Erythroblast (primary cell): Measurements from ENCODE around the gene NDUFAF5.

Experiments used
- DNase-seq, 2 experiments: peaks; one replicate each; lab custom pipeline; 2025; lab: John Stamatoyannopoulos, UW
- GATA1 ChIP-seq: IDR thresholded peaks from 2 replicates; pipeline ENCODE4 v1.6.1; 2011; ENCODE audit warnings: low read depth, mild to moderate bottlenecking, control low read depth, low read length, moderate library complexity
- POLR2A ChIP-seq: IDR thresholded peaks from 2 replicates; pipeline ENCODE4 v1.6.1; 2011; ENCODE audit warnings: mild to moderate bottlenecking, low read length

NDUFAF5 gene

DNA sequence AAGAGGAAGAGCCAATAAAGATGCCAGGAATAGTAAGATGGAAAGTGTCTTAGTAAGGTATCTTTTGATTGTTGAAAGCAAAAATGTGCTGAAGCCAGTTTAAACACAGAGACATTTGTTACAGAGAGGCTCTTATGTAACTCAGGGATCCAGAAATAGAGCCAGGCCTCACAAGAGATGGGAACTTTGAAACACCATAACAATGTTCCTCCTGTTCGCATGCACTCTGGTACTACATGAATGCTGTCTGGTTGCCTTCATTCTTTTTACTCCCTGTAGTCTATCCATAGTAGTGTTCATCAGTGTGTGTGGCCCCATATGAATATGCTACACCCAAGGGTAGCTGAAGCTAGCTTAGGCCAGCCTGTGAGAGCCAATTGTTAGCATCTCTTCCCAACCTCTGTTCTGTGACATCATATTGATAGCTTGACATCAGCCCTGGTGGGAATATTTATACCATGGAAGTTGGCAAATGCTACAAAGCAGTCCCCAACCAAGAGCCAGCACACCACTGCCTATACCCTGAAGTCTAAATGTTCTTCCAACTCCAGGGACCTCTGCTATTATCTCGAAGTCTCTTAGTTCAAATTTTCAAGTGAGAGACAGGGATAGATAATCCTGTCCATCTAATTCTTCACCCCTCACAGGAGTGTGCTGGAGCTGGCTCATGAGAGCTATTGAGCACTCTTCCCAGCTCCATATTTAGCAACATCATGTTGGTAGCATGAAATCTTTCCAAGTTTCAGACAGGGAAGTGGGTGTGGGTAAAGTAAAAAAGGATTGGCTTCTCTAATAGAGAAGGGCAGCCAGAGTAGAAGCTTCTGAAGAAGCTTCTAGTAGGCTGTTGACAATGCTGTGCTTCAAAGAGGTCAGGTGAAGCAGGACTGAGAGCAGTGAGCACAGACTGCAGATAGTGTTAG lies 7.0 kb downstream of the NDUFAF5 start:
- TF ChIP-seq POLR2A, result no peak
- no peak for TF ChIP-seq GATA1
- DNase-seq, result no peak

DNA sequence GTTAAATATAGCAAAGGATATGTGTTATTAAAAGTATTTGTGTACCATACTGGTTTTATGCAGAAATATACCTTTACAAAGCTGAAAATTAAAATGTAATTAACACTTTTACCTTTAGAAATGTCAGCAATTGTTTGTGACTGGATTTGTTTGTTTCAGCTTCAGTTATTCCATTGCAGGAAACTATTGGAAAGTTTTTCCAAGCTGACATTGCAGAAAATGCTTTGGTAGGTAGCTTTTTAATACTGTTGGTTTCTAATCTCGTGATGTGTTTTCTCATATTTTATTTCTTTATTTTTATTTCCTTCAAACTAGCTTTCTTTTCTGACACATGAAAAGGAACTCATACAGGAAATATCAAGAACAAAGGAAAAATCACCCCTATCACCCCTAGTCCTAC lies 8.2 kb downstream of the NDUFAF5 start:
- no peak for TF ChIP-seq POLR2A
- no peak for TF ChIP-seq GATA1
- DNase-seq, result no peak

DNA sequence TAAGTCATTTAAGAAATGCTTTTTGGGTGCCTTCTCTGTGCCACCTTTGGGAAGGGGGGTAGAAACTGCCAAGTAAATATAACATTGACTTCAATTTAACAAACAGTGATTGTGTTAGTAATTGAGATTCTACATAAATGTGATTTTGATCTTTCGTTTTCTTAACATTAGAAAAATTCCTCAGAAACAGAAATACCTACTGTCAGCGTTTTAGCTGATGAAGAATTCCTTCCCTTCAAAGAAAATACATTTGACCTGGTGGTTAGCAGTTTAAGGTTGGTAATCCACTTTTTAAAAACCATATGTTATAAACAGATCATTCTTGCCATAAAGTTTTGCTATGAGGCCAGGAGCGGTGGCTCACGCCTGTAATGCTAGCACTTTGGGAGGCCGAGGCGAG lies 9.8 kb downstream of the NDUFAF5 start:
- TF ChIP-seq GATA1 (no peak), POLR2A (no peak)
- no peak for DNase-seq

DNA sequence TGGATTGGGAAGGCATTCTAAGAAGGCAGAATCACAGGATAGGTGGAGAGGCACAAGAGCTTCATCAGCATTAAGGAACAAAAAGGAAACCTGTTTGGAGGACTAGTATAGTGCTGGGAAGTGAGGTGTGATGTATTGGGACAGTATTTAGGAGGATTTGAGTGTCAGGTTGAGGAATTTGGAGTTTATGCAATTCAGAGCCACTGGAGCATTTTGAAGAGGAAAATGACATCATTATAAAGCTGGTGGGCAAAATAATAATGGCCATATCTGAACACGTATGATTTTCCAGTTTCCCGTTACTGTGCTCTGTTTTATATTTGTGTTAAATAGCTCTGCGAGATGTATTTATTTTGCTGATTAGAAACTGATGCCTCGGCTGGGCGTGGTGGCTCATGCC lies 14.2 kb downstream of the NDUFAF5 start:
- TF ChIP-seq POLR2A (no peak), GATA1 (no peak)
- no peak for DNase-seq

DNA sequence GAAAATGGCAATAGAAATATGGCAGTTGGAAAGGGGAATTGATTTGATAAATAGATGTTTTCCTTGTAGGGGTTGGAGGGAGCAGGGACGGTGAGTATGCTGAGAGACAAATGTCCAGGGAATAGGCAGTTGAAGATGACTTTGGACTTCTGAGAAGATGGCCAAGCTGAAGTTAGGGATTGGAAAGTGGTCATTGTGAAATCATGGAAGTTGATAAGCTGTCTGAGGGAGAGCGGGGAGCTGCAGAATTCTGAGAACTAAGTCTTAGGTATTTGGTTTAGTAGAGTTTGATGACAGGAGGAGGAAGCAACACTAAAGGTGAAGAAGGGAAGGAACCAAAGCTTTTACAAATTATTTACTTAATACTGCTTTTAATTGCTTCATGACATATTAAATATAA lies 15.1 kb downstream of the NDUFAF5 start:
- TF ChIP-seq POLR2A, result no peak
- TF ChIP-seq GATA1, result no peak
- no peak for DNase-seq

DNA sequence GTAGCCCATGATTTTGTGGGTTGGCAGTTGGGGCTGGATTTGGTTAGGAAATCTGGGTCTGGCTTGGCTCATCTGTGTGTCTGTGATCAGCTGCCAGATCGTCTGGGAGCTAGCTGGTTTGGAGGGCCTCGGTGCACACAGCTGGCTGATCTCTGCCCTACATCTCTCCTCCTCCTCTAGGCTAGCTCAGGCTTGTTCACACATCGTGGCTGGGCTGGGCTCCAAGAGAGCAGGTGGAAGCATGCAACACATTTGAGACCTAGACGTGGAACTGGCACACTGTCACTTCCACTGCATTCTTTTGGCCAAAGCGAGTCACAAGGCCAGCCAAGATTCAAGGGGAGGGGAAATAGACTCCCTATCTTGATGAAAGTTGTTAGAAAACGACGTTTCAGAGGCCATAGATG lies 15.9 kb downstream of the NDUFAF5 start:
- DNase-seq, result no peak

DNA sequence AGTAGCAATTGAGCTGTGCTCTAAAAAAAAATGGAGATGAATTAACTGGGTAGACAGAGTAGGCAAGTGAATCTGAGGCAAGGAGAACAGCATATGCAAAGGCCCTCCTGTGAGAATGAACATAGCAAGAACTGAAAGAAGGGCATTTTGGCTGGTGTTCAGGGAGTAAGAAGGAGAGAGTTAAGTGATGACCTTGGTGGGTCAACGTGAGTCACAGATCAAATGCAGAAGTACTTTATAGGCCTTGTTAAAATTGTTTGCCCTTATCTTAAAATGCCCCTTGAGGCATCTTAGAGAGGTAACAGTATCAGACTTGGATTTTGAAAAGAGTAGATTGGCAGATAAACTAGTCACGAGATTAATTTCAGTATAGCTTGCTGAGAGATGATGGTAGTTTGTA lies 24.5 kb downstream of the NDUFAF5 start:
- TF ChIP-seq POLR2A, result no peak
- DNase-seq, result no peak

More for the DNA sequence above, 15.9 kb downstream of the NDUFAF5 start:
- no peak for TF ChIP-seq GATA1

DNA sequence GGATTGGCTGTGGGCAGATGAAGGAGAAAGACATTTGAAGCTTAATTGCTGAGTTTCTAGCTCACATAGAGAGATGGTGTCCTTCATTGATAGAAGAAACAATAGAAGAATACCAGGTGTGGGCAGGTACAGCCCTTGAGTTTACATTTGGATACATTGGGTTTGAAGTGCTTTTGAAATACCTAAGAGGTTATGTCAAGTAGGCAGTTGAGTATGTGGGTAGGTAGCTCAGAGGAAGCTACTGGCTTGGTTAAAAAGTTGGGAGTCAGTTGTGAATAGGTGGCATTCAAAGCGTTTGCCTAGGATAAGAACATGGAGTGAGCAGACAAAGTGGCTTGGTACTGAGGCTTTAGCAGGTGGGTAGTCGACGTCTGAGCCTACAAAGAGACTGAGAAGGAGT lies 25.0 kb downstream of the NDUFAF5 start:
- TF ChIP-seq GATA1 (no peak), POLR2A (no peak)
- no peak for DNase-seq

DNA sequence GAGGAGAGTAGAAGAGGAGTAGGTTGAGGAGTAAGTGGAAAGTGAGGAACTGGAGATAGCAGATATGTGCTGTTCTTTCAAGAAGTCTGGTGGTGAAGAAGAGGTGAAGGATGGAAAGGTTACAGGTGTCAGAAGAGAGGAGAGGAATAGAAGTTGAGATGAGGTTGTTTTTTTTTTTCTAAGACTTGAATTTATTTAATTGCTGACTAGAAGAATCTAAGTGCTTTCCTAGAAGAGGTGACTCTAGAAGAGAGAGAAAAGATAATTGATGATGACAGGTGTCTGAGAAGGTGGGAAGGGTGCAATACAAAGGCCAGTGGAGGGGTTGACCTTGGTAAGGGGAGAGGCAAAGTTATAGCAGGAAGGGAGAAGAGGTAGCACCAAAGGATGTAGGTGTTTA lies 25.6 kb downstream of the NDUFAF5 start:
- TF ChIP-seq GATA1, result no peak
- TF ChIP-seq POLR2A, result no peak
- no peak for DNase-seq

DNA sequence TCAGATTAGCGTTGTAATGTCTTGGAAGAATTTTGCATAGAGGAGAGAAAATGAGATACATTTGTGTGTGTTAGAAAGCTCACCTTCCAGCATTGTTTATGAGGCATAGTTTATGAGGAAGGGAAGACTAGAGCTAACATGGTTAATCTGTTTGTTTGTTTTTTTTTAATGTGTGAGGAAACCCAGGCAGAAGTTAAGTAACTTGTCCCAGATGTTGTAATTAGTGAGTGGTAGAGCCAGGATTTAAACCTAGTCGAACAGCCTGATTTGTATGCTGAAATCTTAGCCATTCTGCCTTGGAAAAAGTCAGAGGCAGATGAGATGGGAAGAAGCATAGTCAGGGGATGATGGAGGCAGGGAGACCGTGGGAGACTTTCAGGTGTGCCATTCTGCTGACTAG lies 29.1 kb downstream of the NDUFAF5 start:
- TF ChIP-seq POLR2A (no peak), GATA1 (no peak)
- DNase-seq, result no peak

DNA sequence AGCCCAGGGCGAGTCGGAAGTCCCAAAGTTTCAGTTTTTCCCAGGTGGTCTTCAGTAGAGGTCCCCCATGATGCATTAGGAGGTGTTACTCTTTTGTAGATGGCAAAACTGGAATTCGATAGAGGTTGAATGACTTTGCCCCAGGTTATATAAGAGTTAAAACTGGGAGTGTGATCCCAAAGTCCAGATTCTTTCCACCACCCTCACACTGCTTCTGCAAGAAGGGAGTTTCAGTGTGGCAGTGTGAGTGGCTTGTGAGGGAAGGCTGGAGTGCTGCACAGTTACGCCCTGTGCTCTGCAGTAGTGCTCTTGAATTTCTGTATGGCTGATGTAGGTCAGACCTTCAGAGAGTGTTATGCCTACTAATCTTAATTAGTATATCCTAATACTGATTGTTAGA lies 29.8 kb downstream of the NDUFAF5 start:
- TF ChIP-seq GATA1, result no peak
- TF ChIP-seq POLR2A, result no peak
- DNase-seq, result no peak

DNA sequence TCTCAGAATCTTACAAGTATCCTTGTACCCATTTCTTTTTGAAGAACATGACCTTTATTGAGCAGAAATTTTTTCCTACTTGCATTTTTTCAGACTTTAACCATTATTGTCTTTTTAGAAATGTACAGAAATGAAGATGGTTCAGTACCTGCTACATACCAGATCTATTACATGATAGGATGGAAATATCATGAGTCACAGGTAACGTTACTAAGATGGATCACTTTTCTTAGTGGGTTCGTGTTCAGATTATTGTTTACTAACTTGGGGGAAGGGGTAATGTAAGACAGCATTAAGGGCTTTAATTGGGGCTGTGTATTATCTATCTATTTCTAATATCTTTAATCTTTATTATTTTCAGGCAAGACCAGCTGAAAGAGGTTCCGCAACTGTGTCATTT lies 31.9 kb downstream of the NDUFAF5 start:
- DNase-seq, result no peak
- TF ChIP-seq GATA1, result no peak
- no peak for TF ChIP-seq POLR2A

DNA sequence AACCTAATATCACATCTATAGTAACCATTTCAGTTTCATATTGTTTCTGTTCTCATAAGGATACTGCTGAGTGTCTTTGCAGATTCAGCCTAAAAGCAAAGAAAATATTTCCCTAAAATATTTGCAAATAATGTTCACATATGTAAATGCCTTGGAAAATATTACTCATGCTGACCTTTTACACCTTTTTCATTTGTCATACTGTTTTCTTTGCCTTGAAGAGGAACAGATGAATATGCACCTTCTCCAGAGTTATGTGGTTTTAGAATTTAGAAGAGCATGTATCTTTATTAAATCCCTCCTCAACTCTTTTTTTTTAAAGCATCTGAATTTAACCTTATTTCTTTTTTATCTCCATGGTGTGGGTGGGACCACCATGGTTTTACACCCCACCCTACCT lies 32.5 kb downstream of the NDUFAF5 start:
- TF ChIP-seq POLR2A (no peak), GATA1 (no peak)
- no peak for DNase-seq

DNA sequence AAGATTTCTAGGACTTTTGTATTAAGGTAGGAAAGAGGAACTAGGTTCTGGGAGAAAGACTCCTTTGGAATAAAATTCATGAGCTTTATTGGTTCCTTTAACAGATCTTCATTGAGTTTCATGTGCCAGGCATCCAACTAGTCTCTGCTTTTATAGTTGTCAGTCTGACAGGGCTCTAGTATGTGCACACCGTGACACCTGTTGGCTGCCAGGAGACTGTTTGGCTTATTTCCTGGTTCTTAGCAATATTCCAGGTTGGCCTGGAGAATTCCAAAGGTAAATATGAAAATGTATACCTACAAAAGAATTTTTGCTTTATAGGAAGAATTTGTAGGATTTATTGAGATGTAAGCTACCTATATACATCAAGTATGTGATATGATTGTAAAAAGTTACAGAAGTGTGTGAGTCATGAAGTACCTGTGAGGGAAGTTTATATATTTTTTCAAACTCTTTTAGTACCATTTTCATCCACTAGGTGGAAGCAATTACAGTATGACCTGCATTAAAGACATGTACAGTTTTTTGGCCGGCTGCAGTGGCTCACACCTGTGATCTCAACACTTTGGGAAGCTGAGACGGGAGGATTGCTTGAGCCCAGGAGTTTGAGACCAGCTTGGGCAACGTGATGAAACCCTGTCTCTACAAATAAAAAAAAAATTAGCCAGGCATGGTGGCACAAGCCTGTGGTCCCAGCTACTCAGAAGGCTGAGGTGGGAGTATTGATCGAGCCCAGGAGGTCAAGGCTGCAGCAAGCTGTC lies 35.2 kb downstream of the NDUFAF5 start:
- no peak for TF ChIP-seq POLR2A
- no peak for TF ChIP-seq GATA1
- DNase-seq, result peak; percentile 40 to 60
